HEK293 (cell line): ENCODE measurements around the gene LASP1NB.

Source experiments
- CTCF ChIA-PET: fragments of 350-600 bp; formaldehyde crosslinking; extraction: SDS; loops from one replicate; lab custom pipeline; 2021; ENCODE audit warnings: antibody characterized with exemption; lab: Yijun Ruan, JAX
- POLR2A ChIA-PET: fragments of 300-600 bp; formaldehyde crosslinking; extraction: SDS; loops from one replicate; lab custom pipeline; 2020; ENCODE audit warnings: antibody characterized with exemption, inconsistent platforms; lab: Yijun Ruan, JAX
- H3K27ac ChIP-seq: fragments of 200-500 bp; sonication (Bioruptor generic); 2 replicates; pipeline ENCODE4 v1.5.1; 2014; ENCODE audit warnings: low read depth, low read length, control low read depth, inconsistent platforms; ENCODE audit errors: extremely low read depth
- H3K36me3 ChIP-seq, 2 experiments: fragments of 200-500 bp in 1 of 2; sonication (Bioruptor generic) in 1 of 2; 1 replicate in 1 of 2; 2 replicates in 1 of 2; pipeline ENCODE4 v1.5.1; 2014 to 2017; ENCODE audit warnings: inconsistent platforms in 2 of 2, low read length in 2 of 2; ENCODE audit not compliant: control insufficient read depth in 2 of 2, insufficient read depth in 1 of 2
- H3K4me1 ChIP-seq: fragments of 200-500 bp; sonication (Bioruptor generic); 2 replicates; pipeline ENCODE4 v1.5.1; 2014; ENCODE audit warnings: mild to moderate bottlenecking, low read length, inconsistent platforms; ENCODE audit not compliant: control insufficient read depth, insufficient read depth
- H3K4me3 ChIP-seq: 2 replicates; pipeline ENCODE4 v1.5.1; 2011; ENCODE audit warnings: low read depth, mild to moderate bottlenecking, control low read depth, low read length, moderate library complexity
- H3K9me3 ChIP-seq: fragments of 200-500 bp; sonication (Bioruptor generic); 2 replicates; pipeline ENCODE4 v1.5.1; 2014; ENCODE audit warnings: low read depth, low read length, inconsistent platforms; ENCODE audit not compliant: control insufficient read depth, insufficient read depth
- GFI1B ChIP-seq: fragments of 450-650 bp; formaldehyde crosslinking; IDR thresholded peaks from 2 replicates; pipeline ENCODE4 v1.5.1; 2016; ENCODE audit warnings: missing biosample characterization, missing genetic modification characterization
- HIC1 ChIP-seq: fragments of 450-650 bp; formaldehyde crosslinking; IDR thresholded peaks from 2 replicates; pipeline ENCODE4 v1.5.1; 2016; ENCODE audit warnings: missing biosample characterization, missing genetic modification characterization
- KLF8 ChIP-seq: fragments of 450-650 bp; formaldehyde crosslinking; IDR thresholded peaks from 2 replicates; pipeline ENCODE4 v1.5.1; 2016; ENCODE audit warnings: missing biosample characterization, missing genetic modification characterization
- SCRT1 ChIP-seq: fragments of 450-650 bp; formaldehyde crosslinking; IDR thresholded peaks from 2 replicates; pipeline ENCODE4 v1.5.1; 2016; ENCODE audit warnings: missing biosample characterization, missing genetic modification characterization, borderline replicate concordance
- ZBTB44 ChIP-seq: fragments of 450-650 bp; IDR thresholded peaks from 2 replicates; pipeline ENCODE4 v1.5.1; 2018; ENCODE audit warnings: missing biosample characterization, mild to moderate bottlenecking, missing genetic modification characterization
- ZBTB8A ChIP-seq: fragments of 450-650 bp; formaldehyde crosslinking; IDR thresholded peaks from 2 replicates; pipeline ENCODE4 v1.5.1; 2016; ENCODE audit warnings: missing biosample characterization, missing genetic modification characterization
- ZEB2 ChIP-seq: fragments of 450-650 bp; formaldehyde crosslinking; IDR thresholded peaks from 2 replicates; pipeline ENCODE4 v1.5.1; 2016; ENCODE audit warnings: missing biosample characterization, missing genetic modification characterization
- ZFP69B ChIP-seq: fragments of 450-650 bp; formaldehyde crosslinking; IDR thresholded peaks from 2 replicates; pipeline ENCODE4 v1.5.1; 2016; ENCODE audit warnings: missing biosample characterization, missing genetic modification characterization
- ZIC2 ChIP-seq: fragments of 450-650 bp; formaldehyde crosslinking; IDR thresholded peaks from 2 replicates; pipeline ENCODE4 v1.5.1; 2016; ENCODE audit warnings: missing biosample characterization, missing genetic modification characterization
- ZNF121 ChIP-seq: fragments of 450-650 bp; formaldehyde crosslinking; IDR thresholded peaks from 2 replicates; pipeline ENCODE4 v1.5.1; 2016; ENCODE audit warnings: missing biosample characterization, missing genetic modification characterization
- ZNF18 ChIP-seq: fragments of 450-650 bp; formaldehyde crosslinking; IDR thresholded peaks from 2 replicates; pipeline ENCODE4 v1.5.1; 2016; ENCODE audit warnings: missing biosample characterization, missing genetic modification characterization
- ZNF2 ChIP-seq: fragments of 450-650 bp; formaldehyde crosslinking; IDR thresholded peaks from 2 replicates; pipeline ENCODE4 v1.5.1; 2016; ENCODE audit warnings: missing biosample characterization, missing genetic modification characterization
- ZNF341 ChIP-seq: fragments of 450-650 bp; formaldehyde crosslinking; IDR thresholded peaks from 2 replicates; pipeline ENCODE4; 2016; ENCODE audit warnings: low read depth, missing biosample characterization, missing genetic modification characterization
- ZNF530 ChIP-seq: fragments of 450-650 bp; formaldehyde crosslinking; IDR thresholded peaks from 2 replicates; pipeline ENCODE4 v1.5.1; 2016; ENCODE audit warnings: low read depth, missing biosample characterization, missing genetic modification characterization
- ZNF549 ChIP-seq: fragments of 450-650 bp; IDR thresholded peaks from 2 replicates; pipeline ENCODE4 v1.5.1; 2018; ENCODE audit warnings: missing biosample characterization, missing genetic modification characterization, mild to moderate bottlenecking, inconsistent platforms, moderate library complexity
- ZNF654 ChIP-seq: fragments of 450-650 bp; formaldehyde crosslinking; IDR thresholded peaks from 2 replicates; pipeline ENCODE4 v1.5.1; 2016; ENCODE audit warnings: low read depth, missing biosample characterization, missing genetic modification characterization
- ZNF660 ChIP-seq: fragments of 450-650 bp; IDR thresholded peaks from 2 replicates; pipeline ENCODE4 v1.5.1; 2018; ENCODE audit warnings: missing biosample characterization, mild to moderate bottlenecking, missing genetic modification characterization
- ZNF843 ChIP-seq: fragments of 450-650 bp; formaldehyde crosslinking; IDR thresholded peaks from 2 replicates; pipeline ENCODE4 v1.5.1; 2016; ENCODE audit warnings: missing biosample characterization, missing genetic modification characterization
- TF ChIP-seq, protein P1 (sequence below): fragments of 450-650 bp; formaldehyde crosslinking; IDR thresholded peaks from 2 replicates; pipeline ENCODE4 v1.5.1; 2016; ENCODE audit warnings: missing biosample characterization, missing genetic modification characterization
- TF ChIP-seq, protein P2 (sequence below): fragments of 450-650 bp; formaldehyde crosslinking; IDR thresholded peaks from 2 replicates; pipeline ENCODE4 v1.5.1; 2017; ENCODE audit warnings: missing biosample characterization, missing genetic modification characterization
- TF ChIP-seq, protein P3 (sequence below): fragments of 450-650 bp; formaldehyde crosslinking; IDR thresholded peaks from 2 replicates; pipeline ENCODE4 v1.5.1; 2016; ENCODE audit warnings: missing biosample characterization, missing genetic modification characterization

The LASP1NB gene

GRCh38 chr17:38897176-38897575 lies 28.2 kb upstream of the LASP1NB start:
- 0 out of 2 replicates have a peak, but pooled peaks have one; percentile 18 for TF ChIP-seq ZBTB44 (tag by site-specific recombination)
- TF ChIP-seq, protein P1, sequence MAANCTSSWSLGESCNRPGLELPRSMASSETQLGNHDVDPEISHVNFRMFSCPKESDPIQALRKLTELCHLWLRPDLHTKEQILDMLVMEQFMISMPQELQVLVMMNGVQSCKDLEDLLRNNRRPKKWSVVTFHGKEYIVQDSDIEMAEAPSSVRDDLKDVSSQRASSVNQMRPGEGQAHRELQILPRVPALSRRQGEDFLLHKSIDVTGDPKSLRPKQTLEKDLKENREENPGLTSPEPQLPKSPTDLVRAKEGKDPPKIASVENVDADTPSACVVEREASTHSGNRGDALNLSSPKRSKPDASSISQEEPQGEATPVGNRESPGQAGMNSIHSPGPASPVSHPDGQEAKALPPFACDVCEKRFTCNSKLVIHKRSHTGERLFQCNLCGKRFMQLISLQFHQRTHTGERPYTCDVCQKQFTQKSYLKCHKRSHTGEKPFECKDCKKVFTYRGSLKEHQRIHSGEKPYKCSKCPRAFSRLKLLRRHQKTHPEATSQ (tag by site-specific recombination) = no peak
- 0 out of 2 replicates have a peak, but pooled peaks have one; percentile 25 for TF ChIP-seq ZNF121 (tag by site-specific recombination)
- ChIA-PET POLR2A (no interaction called here), CTCF (interaction anchor here (0.8 to 1.0 kb wide), 2 partner anchors 9 to 726 kb away, joined by 3 read pairs; no protein-coding TSS in a partner anchor)
- no peak overlapping the region for H3K27ac ChIP-seq
- no peak overlapping the region for H3K4me3 ChIP-seq
- H3K4me1 ChIP-seq = peaks cover 8% of the 10 kb centered on the region; the same call in 1 of the 2 replicates
- no peaks in the 10 kb centered on the region for H3K9me3 ChIP-seq
- H3K36me3 ChIP-seq = peaks cover 0 to 43% of the 10 kb centered on the region in 2 experiments; a peak in 2 of 3 replicates

DNA sequence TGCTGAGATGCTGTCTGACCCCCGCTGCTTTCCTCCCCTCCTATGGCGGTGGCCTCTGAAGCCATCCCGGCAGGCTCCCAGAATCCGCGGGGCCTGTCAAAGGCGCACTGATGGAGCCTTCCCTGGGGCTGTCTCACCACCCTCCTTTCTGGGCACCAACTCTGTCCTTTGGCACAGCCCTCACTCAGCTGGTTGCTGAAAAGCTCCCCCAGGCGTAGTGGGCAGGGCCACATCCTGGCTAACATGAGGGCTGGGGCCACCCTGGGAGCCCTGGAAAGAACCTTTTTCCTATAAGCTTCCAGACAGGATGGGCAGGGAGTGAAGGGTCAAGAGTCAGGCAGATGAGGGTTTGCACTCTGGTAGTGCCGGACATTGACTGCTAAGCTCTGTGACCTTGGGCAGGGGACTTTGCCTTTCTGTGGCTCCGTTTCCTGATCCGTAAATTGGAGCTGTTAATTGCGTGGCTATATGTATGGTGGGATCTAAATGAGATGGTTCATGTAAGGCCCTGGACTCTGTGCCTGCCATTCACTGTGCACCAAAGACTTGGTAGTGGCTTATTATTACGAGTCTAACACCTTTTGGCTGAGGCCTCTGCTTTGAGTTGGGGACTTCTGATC lies 27.6 kb upstream of the LASP1NB start:
- Histone ChIP-seq H3K4me3 (no peak overlapping the region), H3K36me3 (peaks cover 0 to 37% of the 10 kb centered on the region in 2 experiments; a peak in 2 of 3 replicates), H3K9me3 (no peaks in the 10 kb centered on the region), H3K27ac (no peak overlapping the region), H3K4me1 (peaks cover 8% of the 10 kb centered on the region; the same call in 1 of the 2 replicates)
- POLR2A ChIA-PET = no interaction called here
- CTCF ChIA-PET = interaction anchor here (0.7 to 1.2 kb wide), 3 partner anchors 24 to 726 kb away, joined by 3 read pairs; no protein-coding TSS in a partner anchor
- TF ChIP-seq ZNF843 (tag by site-specific recombination) (no peak), ZNF341 (tag by site-specific recombination) (0 out of 2 replicates have a peak, but pooled peaks have one; percentile 11), ZNF18 (tag by site-specific recombination) (no peak), ZEB2 (tag by site-specific recombination) (no peak), ZFP69B (tag by site-specific recombination) (no peak), ZNF530 (tag by site-specific recombination) (no peak), GFI1B (tag by site-specific recombination) (no peak), HIC1 (no peak), ZNF2 (tag by site-specific recombination) (no peak), KLF8 (tag by site-specific recombination) (no peak), ZBTB8A (tag by site-specific recombination) (peak; percentile 79), ZNF549 (tag by site-specific recombination) (no peak), ZNF660 (no peak), SCRT1 (no peak), ZIC2 (tag by site-specific recombination) (peak; percentile 99), ZNF654 (no peak)
- TF ChIP-seq, protein P2, sequence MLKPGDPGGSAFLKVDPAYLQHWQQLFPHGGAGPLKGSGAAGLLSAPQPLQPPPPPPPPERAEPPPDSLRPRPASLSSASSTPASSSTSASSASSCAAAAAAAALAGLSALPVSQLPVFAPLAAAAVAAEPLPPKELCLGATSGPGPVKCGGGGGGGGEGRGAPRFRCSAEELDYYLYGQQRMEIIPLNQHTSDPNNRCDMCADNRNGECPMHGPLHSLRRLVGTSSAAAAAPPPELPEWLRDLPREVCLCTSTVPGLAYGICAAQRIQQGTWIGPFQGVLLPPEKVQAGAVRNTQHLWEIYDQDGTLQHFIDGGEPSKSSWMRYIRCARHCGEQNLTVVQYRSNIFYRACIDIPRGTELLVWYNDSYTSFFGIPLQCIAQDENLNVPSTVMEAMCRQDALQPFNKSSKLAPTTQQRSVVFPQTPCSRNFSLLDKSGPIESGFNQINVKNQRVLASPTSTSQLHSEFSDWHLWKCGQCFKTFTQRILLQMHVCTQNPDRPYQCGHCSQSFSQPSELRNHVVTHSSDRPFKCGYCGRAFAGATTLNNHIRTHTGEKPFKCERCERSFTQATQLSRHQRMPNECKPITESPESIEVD (tag by site-specific recombination) = no peak
- TF ChIP-seq, protein P3, sequence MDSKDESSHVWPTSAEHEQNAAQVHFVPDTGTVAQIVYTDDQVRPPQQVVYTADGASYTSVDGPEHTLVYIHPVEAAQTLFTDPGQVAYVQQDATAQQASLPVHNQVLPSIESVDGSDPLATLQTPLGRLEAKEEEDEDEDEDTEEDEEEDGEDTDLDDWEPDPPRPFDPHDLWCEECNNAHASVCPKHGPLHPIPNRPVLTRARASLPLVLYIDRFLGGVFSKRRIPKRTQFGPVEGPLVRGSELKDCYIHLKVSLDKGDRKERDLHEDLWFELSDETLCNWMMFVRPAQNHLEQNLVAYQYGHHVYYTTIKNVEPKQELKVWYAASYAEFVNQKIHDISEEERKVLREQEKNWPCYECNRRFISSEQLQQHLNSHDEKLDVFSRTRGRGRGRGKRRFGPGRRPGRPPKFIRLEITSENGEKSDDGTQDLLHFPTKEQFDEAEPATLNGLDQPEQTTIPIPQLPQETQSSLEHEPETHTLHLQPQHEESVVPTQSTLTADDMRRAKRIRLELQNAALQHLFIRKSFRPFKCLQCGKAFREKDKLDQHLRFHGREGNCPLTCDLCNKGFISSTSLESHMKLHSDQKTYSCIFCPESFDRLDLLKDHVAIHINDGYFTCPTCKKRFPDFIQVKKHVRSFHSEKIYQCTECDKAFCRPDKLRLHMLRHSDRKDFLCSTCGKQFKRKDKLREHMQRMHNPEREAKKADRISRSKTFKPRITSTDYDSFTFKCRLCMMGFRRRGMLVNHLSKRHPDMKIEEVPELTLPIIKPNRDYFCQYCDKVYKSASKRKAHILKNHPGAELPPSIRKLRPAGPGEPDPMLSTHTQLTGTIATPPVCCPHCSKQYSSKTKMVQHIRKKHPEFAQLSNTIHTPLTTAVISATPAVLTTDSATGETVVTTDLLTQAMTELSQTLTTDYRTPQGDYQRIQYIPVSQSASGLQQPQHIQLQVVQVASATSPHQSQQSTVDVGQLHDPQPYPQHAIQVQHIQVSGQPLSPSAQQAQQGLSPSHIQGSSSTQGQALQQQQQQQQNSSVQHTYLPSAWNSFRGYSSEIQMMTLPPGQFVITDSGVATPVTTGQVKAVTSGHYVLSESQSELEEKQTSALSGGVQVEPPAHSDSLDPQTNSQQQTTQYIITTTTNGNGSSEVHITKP (tag by site-specific recombination) = 0 out of 2 replicates have a peak, but pooled peaks have one; percentile 10
